Left lung (tissue), 10 donors: ENCODE data around the gene DHX32. TPM values are rescaled to one million over a fixed set of nuclear protein-coding genes. Genes with fewer than 3 reads are reported as not detected.
"Not testable (repeated sequence)": the region's sequence is repeated elsewhere in the genome, so short reads cannot be mapped to it uniquely, and the experiment has no call there.

Experiments
- ATAC-seq: fragments of 200-7000 bp; cut with Tn5 transposase; one replicate; pipeline ENCODE4 v1.9.1; 2020; ENCODE audit warnings: moderate library complexity
- DNase-seq, 4 donors: peaks; one replicate each; pipeline ENCODE4 v3.0.0-alpha.2; 2013 to 2020
- H3K27ac ChIP-seq, 2 donors: fragments of 200-600 bp; sonication (generic) in 1 of 2; one replicate each; pipeline versions ENCODE4 v1.5.0 to v1.8.0; 2020 to 2021
- H3K27me3 ChIP-seq, 2 donors: fragments of 200-600 bp; sonication (generic) in 1 of 2; one replicate each; pipeline versions ENCODE4 v1.5.0 to v1.8.0; 2020 to 2021
- H3K36me3 ChIP-seq, 2 donors: fragments of 200-600 bp; sonication (generic) in 1 of 2; one replicate each; pipeline versions ENCODE4 v1.5.0 to v1.8.0; 2020 to 2021
- H3K4me1 ChIP-seq, 2 donors: fragments of 200-600 bp; one replicate each; pipeline ENCODE4 v1.8.0; 2021
- H3K4me3 ChIP-seq, 2 donors: fragments of 200-600 bp; sonication (generic) in 1 of 2; one replicate each; pipeline versions ENCODE4 v1.5.0 to v1.8.0; 2020 to 2021; ENCODE audit warnings: mild to moderate bottlenecking in 1 of 2
- H3K9me3 ChIP-seq, 2 donors: fragments of 200-600 bp; sonication (generic) in 1 of 2; one replicate each; pipeline versions ENCODE4 v1.5.0 to v1.8.0; 2020 to 2021
- CTCF ChIP-seq, 2 donors: fragments of 200-600 bp; sonication (generic) in 1 of 2; IDR thresholded peaks; one replicate each; pipeline versions ENCODE4 v1.5.0 to v1.8.0; 2021; ENCODE audit warnings: antibody characterized with exemption in 2 of 2
- intact Hi-C, 2 donors: fragments of 100-400 bp; cut with DNase I; formaldehyde crosslinking; loops; one replicate each; pipeline versions ENCODE4 v1.11.2 to v1.14.2; 2022
- polyA plus RNA-seq, 6 donors: library from polyadenylated mRNA; unstranded; fragments of 120-200 nt; gene quantifications; one replicate each; pipeline ENCODE4 v1.2.1, GENCODE V29; 2013; ENCODE audit not compliant: insufficient read length in 6 of 6
- total RNA-seq, 2 donors: library from RNA; stranded (reverse); fragmentation: NEBNext Ultra II Directional; extraction: Animal tissue kit (Norgen Biotek cat#: 25700); gene quantifications; one replicate each; pipeline ENCODE4 v1.2.1, GENCODE V29; 2021
- donor health status: DM: no; HTN: yes; CAD: no.
- donor health status: DM: no; HTN: no; CAD: no.

DHX32 gene
- total and polyA plus RNA-seq, 8 donors = 26.2 to 32.0 (median 27.7) TPM

GRCh38 chr10:125911145-125911544, 30.1 kb upstream of the DHX32 start:
- DNase-seq (no peak), ATAC-seq (no peak)
- H3K27me3 ChIP-seq = no peaks in the 10 kb centered on the region
- H3K36me3 ChIP-seq = no peaks in the 10 kb centered on the region
- intact Hi-C loops = no loop called here
- no peak overlapping the region for H3K4me3 ChIP-seq
- no peaks in the 10 kb centered on the region for H3K4me1 ChIP-seq
- H3K27ac ChIP-seq = no peak overlapping the region
- no peak for TF ChIP-seq CTCF (IDR thresholded peaks at IDR 0.05)
- no peaks in the 10 kb centered on the region for H3K9me3 ChIP-seq

- H3K27me3 ChIP-seq, H3K4me1 ChIP-seq, H3K36me3 ChIP-seq, ATAC-seq, H3K9me3 ChIP-seq, DNase-seq, H3K4me3 ChIP-seq, H3K27ac ChIP-seq, intact Hi-C loops: not testable (repeated sequence)
These were observed 28.4 kb upstream of the DHX32 start for GRCh38 chr10:125909491-125909890.

- H3K4me3 ChIP-seq, intact Hi-C loops, ATAC-seq, H3K27me3 ChIP-seq, H3K4me1 ChIP-seq, H3K27ac ChIP-seq, H3K36me3 ChIP-seq, DNase-seq, H3K9me3 ChIP-seq: not testable (repeated sequence)
These were observed 27.7 kb upstream of the DHX32 start for GRCh38 chr10:125908813-125909212.

GRCh38 chr10:125907598-125907997, 26.5 kb upstream of the DHX32 start:
- intact Hi-C loops, H3K4me3 ChIP-seq, H3K36me3 ChIP-seq, H3K4me1 ChIP-seq, DNase-seq, ATAC-seq, H3K27ac ChIP-seq, H3K9me3 ChIP-seq, H3K27me3 ChIP-seq: not testable (repeated sequence)

GRCh38 chr10:125905069-125905994, 24.2 kb upstream of the DHX32 start:
- H3K9me3 ChIP-seq, H3K4me3 ChIP-seq, H3K27me3 ChIP-seq, H3K36me3 ChIP-seq, DNase-seq, H3K4me1 ChIP-seq, H3K27ac ChIP-seq, intact Hi-C loops: not testable (repeated sequence)
- peak; percentile 39 for ATAC-seq

- DNase-seq, intact Hi-C loops, H3K27ac ChIP-seq, H3K4me3 ChIP-seq, H3K9me3 ChIP-seq, H3K36me3 ChIP-seq, ATAC-seq, H3K27me3 ChIP-seq, H3K4me1 ChIP-seq: not testable (repeated sequence)
These were observed 22.1 kb upstream of the DHX32 start for GRCh38 chr10:125903135-125903640.

GRCh38 chr10:125900963-125901362, 19.9 kb upstream of the DHX32 start:
- H3K4me3 ChIP-seq, H3K27ac ChIP-seq, H3K27me3 ChIP-seq, H3K36me3 ChIP-seq, H3K4me1 ChIP-seq, intact Hi-C loops, DNase-seq, ATAC-seq, H3K9me3 ChIP-seq: not testable (repeated sequence)

- H3K4me3 ChIP-seq, H3K27me3 ChIP-seq, H3K9me3 ChIP-seq, ATAC-seq, intact Hi-C loops, H3K36me3 ChIP-seq, H3K27ac ChIP-seq, DNase-seq: not testable (repeated sequence)
- H3K4me1 ChIP-seq = peaks cover 0 to 13% of the 10 kb centered on the region in 2 donors
These were observed 16.2 kb upstream of the DHX32 start for GRCh38 chr10:125897317-125897716.

- H3K27me3 ChIP-seq, H3K36me3 ChIP-seq, H3K9me3 ChIP-seq, intact Hi-C loops: not testable (repeated sequence)
- H3K4me3 ChIP-seq = peak within 1 kb of the TSS; percentile 64 to 84
- H3K27ac ChIP-seq = peak within 1 kb of the TSS; percentile 82 to 91
- H3K4me1 ChIP-seq = peaks cover 0 to 13% of the 10 kb centered on the region in 2 donors
- peak; percentile 85 to 95 (median 90) for DNase-seq
- peak; percentile 93 for ATAC-seq
These were observed 15.2 kb upstream of the DHX32 start, which contains the start of gene FANK1 for GRCh38 chr10:125896088-125896934. FANK1 (plus strand) TSS chr10:125896564; CDS start chr10:125896643, 79 bp downstream.

GRCh38 chr10:125895130-125896087, 14.3 kb upstream of the DHX32 start:
- H3K9me3 ChIP-seq, intact Hi-C loops, H3K27me3 ChIP-seq, H3K36me3 ChIP-seq: not testable (repeated sequence)
- H3K27ac ChIP-seq = peak overlapping the region; percentile 82 to 91
- peak overlapping the region; percentile 64 to 84 for H3K4me3 ChIP-seq
- peak; percentile 79 for ATAC-seq
- peak; percentile 55 to 93 (median 68) for DNase-seq
- H3K4me1 ChIP-seq = peaks cover 0 to 13% of the 10 kb centered on the region in 2 donors

- ATAC-seq, intact Hi-C loops, H3K27ac ChIP-seq, H3K4me3 ChIP-seq, H3K9me3 ChIP-seq, DNase-seq, H3K27me3 ChIP-seq, H3K36me3 ChIP-seq: not testable (repeated sequence)
- peaks cover 0 to 13% of the 10 kb centered on the region in 2 donors for H3K4me1 ChIP-seq
These were observed 13.1 kb upstream of the DHX32 start for GRCh38 chr10:125894176-125894575.
